NCI-H345 (cell line): Measurements from ENCODE around the gene OR2L2.
"Not testable (repeated sequence)": the region's sequence is repeated elsewhere in the genome, so short reads cannot be mapped to it uniquely, and the experiment has no call there.

Experiments used
- DNase-seq: peaks from one replicate; lab custom pipeline; 2025; lab: John Stamatoyannopoulos, UW

The OR2L2 gene

GRCh38 chr1:248029770-248030169, at the start of gene OR2L2:
OR2L2 (plus strand) TSS chr1:248030070; CDS start chr1:248038268, 8,198 bp downstream.
- no peak for DNase-seq

- no peak for DNase-seq
Observed at GRCh38 chr1:247992986-247993385, 36.9 kb upstream of the OR2L2 start.

- DNase-seq, result no peak
Observed at GRCh38 chr1:247998811-247999210, 31.1 kb upstream of the OR2L2 start.

GRCh38 chr1:248000169-248000568, 29.7 kb upstream of the OR2L2 start:
- DNase-seq, result no peak

- no peak for DNase-seq
Observed at GRCh38 chr1:248007778-248008177, 22.1 kb upstream of the OR2L2 start.

GRCh38 chr1:248009681-248010080, 20.2 kb upstream of the OR2L2 start:
- DNase-seq, result no peak

GRCh38 chr1:248013229-248013710, 16.6 kb upstream of the OR2L2 start, which contains the start of gene OR2L5:
OR2L5 (plus strand) TSS chr1:248013660; CDS start chr1:248021948, 8,288 bp downstream.
- DNase-seq, result no peak

GRCh38 chr1:248015803-248016202, 14.1 kb upstream of the OR2L2 start:
- DNase-seq, result no peak

GRCh38 chr1:248045209-248045608, 15.3 kb downstream of the OR2L2 start:
- DNase-seq, result no peak

- DNase-seq, result no peak
Observed at GRCh38 chr1:248046536-248046935, 16.7 kb downstream of the OR2L2 start, which contains the start of gene OR2L3. OR2L3 (plus strand) TSS chr1:248046836; CDS start chr1:248060682, 13,846 bp downstream.

GRCh38 chr1:248047008-248047407, 17.1 kb downstream of the OR2L2 start:
- no peak for DNase-seq

- DNase-seq, result no peak
Observed at GRCh38 chr1:248054671-248055070, 24.8 kb downstream of the OR2L2 start.

- DNase-seq, result no peak
Observed at GRCh38 chr1:248055261-248055660, 25.4 kb downstream of the OR2L2 start.

GRCh38 chr1:248065071-248065470, 35.2 kb downstream of the OR2L2 start:
- DNase-seq, result no peak

- DNase-seq, result no peak
Observed at GRCh38 chr1:248065604-248066003, 35.7 kb downstream of the OR2L2 start.

GRCh38 chr1:248083864-248084263, 54.0 kb downstream of the OR2L2 start:
- not testable (repeated sequence) for DNase-seq
